Measurements from ENCODE around the gene MAGIX. TPM values are rescaled to one million over a fixed set of nuclear protein-coding genes. Genes with fewer than 3 reads are reported as not detected.
A peak's percentile ranks its signal among the peaks of the same experiment; 100 is the strongest.

Gene MAGIX
- total RNA-seq, 1 donor from 2014 or later: 18.3 TPM

DNA sequence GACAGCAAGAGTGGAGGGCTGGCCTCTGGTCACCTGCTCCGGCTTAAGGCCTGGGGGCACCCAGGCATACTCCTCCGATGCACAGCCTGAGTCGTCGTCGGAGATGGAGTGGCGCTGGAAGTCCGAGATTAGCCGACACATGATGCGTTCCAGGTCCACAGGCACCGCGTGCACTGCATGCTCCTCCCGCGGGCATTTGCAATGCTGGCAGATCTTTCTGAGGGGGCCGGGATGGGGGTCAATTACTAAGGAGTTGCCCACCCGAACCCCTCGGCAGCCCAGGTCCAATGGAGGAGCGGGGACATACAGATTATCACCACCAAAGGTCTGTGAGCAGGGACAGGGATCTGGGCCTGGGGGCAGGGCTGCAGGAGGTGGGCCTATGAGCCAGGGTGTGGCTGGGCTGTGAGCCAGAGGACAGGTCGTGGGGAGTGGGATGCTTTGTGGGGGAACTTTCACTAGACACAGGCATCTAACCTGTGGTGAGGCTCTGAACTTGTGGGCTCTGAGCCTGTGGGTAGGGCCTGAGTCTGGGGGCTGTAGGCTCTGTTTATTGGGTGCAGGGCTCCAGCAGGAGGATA is 21.2 kb downstream of the MAGIX start:
- DNase-seq (ENCODE audit: low spot score): no peak

DNA sequence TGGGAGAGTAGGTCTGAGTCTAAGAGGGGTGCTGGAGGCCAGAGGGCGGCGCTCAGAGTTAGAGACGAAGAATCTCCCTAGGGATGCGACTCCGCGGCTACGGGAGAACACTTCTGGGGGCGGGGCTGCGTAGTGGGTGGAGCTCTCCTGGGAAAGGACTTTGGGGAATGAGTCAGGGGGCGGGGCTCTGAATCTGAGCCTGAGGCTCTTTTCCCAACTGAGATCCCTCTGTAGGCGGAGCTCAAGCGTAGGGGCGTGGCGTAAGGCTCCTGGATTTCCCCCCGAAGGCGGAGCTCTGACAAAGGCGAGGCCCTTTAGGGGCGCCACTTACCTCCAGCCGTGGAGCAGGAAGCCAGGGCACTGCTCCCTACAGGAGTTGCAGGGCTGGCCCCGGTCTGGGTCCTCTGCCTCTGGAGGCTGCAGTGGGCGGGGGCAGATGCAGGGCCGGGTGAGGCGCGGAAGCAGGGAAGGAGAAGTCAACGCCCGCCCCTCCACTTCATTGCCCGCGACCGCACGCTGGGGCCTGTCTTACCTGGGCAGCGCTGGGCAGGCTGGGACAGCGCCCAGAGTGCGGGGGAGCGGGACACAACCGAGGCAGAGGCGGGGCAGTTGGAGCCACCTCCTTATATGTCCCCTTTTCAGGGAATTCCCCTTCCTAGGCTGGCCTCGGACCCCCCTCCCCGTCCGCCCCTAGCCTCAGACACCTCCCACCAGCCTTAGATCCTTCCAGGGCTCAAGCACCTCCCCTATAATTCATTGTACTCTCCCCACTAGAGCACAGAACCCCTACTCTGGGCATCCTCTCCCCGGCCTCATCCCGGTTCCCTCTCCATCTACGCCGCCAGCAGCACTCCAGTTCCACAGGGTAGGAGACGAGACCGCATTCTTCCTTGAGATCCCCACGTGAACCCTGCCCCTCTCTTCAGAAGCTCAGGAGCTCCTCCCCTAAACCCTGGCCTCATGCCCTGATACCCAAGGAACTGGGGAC is 22.0 kb downstream of the MAGIX start:
- peak; percentile 91 for DNase-seq (ENCODE audit: low spot score)

DNA sequence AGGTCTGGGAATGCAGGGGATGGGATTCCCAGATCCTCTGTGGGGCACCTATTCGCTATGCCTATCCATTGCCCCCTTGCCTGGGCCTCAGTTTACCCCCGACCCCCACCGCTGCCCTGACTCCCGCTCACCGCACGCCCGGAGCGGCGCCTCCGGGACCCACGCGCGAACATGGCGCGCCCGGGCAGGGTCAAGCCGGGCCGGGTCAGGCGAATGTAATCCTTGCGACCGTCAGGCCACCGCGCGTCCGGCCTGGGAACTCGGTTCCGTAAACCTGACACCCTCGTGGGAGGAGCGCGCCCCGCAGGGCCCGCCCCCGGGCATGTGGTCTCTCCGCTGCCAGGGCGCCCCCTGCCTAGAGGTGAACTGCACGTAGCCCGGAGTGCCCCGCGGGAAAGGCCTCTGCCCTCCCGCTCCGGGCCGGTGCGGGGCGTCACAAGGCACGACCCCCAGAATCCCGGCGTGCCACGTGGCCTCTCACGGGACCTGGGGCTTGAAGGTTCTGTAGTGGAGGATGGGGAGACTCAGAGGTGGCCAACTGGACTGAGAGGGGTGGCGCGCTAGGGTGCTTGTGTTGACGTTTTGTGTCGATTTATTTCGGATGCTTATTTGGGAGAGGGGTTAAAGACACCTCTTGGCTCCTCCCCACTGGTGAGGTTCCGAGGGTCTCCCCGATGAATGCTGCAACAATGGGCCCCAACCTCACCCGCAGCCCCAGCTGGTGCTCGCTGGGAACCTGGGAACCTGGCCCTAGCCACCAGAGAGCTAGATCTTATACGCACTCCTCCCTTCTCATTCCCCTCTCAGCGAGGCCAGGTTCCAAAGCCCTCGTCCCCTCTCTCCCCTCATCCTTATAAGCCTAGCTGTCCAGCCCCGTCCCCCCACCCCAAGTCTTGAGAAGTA is 23.8 kb downstream of the MAGIX start, which contains the start of gene PRICKLE3:
PRICKLE3 (minus strand) TSS at position 249 of the 903 bp plus-strand sequence; CDS start at position 173, 76 bp downstream.
- peak; percentile 81 for DNase-seq (ENCODE audit: low spot score)

- DNase-seq (ENCODE audit: low spot score): no peak
Observed at GRCh38 chrX:49187028-49187394, 24.5 kb downstream of the MAGIX start.

GRCh38 chrX:49187526-49187925 is 25.0 kb downstream of the MAGIX start:
- DNase-seq (ENCODE audit: low spot score): no peak

DNA sequence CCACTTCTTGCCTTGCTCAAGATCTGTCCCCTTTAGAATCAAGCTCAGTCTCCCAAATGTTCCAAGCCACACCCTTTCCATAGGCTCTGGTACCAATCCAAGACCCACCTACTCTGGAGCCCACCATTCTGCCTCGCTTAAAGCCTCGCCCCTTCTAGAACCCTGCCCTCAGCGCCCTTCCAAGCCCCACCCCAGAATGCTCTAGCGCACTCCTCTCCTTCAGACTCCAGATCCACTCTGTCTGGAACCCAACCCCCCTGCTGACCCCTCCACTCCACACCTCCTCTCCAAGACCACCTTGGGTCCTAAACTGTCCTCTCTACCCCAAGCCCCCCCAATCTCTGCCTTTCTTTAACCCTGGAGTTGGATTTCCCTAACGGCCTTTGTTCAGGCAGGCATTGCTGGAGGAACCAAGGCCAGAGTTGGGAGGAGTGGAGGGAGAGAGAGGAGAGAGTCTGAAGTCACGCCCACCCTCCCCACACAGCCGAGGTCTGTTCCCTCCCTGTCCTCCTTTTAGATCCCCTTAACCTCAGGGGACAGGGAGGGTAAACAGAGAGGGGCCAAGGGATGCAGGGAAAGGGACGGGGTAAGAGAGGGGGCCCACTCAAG is 26.0 kb downstream of the MAGIX start:
- DNase-seq (ENCODE audit: low spot score): no peak

DNA sequence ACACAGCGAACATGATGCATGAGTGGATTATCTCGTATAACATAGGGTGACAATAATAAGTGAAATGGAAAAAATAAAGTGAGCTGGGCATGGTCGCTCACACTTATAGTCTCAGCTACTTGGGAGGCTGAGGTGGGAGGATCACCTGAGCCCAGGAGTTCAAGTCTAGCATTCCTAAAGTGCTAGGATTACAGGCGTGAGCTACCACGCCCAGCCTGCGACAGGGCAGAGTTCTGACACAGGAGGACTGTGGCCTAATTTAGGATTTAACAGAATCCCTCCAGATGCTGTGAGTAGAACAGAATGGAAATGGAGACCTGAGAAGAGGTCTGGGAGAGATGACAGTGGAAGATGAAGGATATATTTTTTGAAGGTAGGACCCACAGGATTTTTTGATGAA is 27.0 kb downstream of the MAGIX start:
- no peak for DNase-seq (ENCODE audit: low spot score)

DNA sequence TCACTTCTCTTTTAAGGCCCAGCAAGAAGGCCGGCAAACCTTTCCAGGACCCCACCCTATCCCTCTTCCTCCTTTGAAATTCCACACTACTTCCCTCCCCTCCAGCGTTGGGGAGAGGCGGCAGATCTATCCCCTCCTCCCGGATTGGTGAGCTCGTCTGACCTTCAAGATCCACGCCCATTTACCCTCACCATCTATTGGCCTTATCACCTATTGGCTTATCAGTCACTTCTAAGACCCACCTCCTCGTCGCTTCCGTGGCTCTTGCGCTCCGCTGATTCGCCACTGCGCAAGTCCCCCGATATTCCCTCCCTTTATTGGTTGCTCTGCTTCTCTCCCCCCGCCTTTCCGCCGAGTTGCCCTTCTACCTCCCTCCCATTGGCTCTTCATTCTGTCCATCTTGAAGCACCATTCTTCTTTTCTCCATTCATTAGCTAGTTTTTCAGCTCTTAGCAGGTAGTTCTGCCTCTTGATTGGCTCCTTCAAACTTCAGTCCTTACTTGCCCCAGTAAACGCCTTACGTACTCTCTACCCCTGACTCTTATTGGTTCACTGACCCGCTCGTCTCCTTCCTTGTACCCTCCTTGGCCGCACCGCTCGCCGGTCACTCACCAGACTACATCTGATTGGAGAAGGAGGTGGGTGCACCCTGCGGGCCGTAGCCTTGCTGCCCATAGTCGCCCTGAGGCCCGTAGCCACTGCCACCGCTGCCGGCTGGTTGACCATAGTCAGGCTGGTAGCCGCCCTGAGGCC is 28.4 kb downstream of the MAGIX start:
- peak; percentile 95 for DNase-seq (ENCODE audit: low spot score)

- DNase-seq (ENCODE audit: low spot score): no peak
Observed at GRCh38 chrX:49191574-49192011, 29.0 kb downstream of the MAGIX start.

DNA sequence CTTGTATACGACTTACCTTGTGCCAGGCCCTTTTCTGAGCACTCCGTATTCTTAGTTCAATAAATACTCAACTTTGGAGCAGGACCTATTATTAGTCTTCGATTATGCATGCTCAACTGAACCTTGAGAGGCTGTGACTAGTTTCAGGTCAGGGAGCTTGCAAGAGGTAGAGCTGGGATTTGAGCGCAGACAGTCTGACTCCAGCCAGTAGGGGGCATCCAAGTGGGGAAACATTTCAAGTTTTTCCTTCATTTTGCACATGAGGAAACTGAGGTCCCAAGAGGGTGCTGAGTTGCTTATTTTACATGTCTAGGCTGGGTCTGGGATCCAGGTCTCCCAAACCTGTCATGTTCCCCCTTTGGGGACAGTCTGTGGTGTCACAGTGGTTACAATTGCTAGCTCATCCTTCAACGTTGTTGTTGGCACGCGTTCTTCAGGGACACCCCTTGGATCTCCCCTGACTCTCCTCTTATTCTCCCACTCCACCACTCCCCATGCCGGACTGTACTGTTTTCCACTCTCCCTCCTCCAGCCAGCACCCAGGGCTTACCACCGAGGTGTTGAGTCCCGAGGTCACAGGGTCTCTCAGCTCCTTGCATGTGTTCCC is 30.3 kb downstream of the MAGIX start:
- no peak for DNase-seq (ENCODE audit: low spot score)

DNA sequence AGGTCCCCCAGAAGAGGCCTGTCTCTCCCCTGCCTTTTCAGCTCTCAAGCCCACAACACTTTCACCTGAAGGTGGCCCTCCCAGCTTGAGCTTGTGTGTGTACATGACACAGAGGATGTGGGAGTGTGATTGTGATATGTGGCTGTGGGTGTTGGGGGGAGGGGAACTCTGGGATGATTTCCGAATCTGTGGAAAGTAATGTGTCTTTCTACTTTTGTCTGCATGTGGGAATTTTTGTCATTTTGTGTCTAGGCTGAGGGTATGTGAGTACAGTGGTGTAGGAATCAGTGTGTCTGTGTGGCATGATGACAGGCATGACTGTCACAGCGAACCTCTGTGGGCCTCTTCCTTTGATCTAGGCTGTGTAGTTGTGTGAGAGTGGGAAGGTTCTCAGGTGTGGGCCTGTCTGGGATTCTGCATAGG is 31.0 kb downstream of the MAGIX start:
- no peak for DNase-seq (ENCODE audit: low spot score)

DNA sequence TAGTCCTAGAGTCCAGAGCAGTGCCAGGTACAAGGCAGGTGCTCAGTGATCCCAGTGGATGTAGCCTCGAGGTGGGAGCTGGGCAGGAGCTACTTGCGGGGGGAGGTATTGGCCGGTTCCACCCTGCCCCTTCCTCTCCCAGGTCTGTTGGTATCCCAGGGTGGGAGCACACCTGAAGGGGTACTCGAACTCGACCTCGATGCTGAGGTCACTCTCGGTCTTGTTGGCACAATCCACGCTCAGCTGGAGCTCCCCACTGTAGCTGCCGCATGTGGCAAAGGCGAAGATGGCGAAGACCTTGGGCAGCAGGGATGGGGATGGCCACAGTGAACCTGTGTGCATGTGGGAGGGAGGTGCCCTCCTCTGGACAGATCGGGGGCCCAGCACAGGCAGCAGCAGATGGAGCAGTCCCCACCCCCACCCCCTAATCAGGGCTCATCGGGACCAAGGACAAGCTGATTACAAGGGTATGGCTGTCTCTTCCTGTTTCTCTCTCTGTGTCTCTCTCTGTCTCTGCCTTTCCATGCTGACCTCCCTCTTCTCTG is 35.1 kb downstream of the MAGIX start:
- no peak for DNase-seq (ENCODE audit: low spot score)

DNA sequence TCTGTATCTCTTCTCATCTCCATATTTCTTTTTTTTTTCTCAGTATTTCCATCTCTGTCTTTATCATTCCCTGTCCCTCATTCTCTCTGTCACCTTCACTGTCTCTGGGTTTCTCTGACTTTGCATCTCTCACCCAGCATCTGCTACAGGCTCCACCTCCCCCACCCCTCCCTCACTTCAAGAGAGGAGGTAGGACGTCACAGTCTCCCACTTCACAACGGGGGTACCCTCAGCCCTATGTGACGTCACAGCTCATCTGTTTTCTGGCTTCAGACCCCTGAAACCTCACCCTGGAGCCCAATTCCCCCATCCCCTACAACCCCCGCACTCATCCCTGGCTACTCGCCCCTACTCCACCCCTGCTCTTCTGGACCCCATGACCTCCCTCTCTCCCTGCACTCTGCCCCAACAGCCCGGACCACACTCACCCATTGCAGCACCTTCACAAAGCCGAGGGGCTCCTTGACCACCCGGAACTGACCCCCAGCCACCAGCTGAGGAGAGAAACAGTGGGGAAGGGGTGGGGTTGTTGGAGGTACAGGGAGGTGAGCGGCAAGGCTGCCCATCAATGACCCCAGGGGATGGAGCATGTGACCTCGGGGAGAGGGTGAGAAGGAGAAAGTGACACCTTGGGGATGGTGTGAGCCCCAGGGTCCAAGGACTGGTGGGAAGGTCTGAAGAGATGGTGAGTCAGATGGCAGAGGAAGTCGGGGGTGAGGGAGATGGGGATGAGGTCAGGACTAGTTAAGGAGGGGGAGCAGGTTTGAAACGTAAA is 36.2 kb downstream of the MAGIX start:
- no peak for DNase-seq (ENCODE audit: low spot score)

DNA sequence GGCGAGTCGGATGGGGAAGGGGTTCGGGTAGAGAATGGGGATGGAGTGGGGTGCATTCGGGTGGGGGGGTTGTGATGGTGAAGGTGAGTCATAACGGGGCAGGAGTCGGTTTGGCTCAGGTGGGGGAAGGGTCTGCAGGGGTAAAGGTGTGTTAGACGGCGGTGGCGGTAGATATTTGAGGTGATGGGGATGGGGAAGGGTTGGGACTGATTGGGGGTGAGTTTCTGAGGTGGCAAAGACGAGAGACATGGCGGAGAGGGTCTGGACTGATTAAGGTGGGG is 36.7 kb downstream of the MAGIX start:
- DNase-seq (ENCODE audit: low spot score): no peak

- peak; percentile 91 for DNase-seq (ENCODE audit: low spot score)
Observed at GRCh38 chrX:49199906-49200771, 37.6 kb downstream of the MAGIX start, which contains the start of gene SYP. SYP (minus strand) TSS chrX:49200193; CDS start chrX:49200186, 7 bp downstream.

GRCh38 chrX:49202022-49202421 is 39.5 kb downstream of the MAGIX start:
- no peak for DNase-seq (ENCODE audit: low spot score)

DNA sequence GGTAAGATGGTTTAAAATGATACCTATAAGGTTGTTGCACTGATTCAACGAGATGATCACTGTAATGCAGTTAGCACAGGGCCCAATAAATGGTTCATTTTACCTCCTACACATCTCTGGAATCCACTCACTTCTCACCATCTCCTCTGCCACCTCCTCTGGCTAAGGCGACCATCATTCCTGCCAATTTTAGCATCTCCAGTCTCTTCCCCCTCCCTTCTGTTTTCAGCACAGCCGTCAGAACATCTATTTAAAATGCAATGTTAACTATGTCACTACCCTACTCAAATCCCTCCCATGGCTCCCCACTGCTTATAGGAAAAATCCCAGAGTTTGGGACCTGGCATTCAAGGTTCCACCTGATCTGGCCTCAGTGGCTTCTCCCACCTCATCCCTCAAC is 41.0 kb downstream of the MAGIX start:
- DNase-seq (ENCODE audit: low spot score): no peak

GRCh38 chrX:49204017-49204416 is 41.5 kb downstream of the MAGIX start:
- no peak for DNase-seq (ENCODE audit: low spot score)
